HL-60 (cell line): ENCODE results near the gene CUL4A.

ENCODE experiments used
- CTCF ChIP-seq: IDR thresholded peaks from one replicate; pipeline ENCODE4 v1.5.1; 2011; ENCODE audit warnings: low read length, control low read depth, inconsistent platforms; ENCODE audit not compliant: insufficient read depth
- GABPA ChIP-seq: IDR thresholded peaks from 2 replicates; pipeline ENCODE4 v1.6.1; 2012; ENCODE audit warnings: low read depth
- POLR2AphosphoS5 ChIP-seq: IDR thresholded peaks from 2 replicates; pipeline ENCODE4 v1.6.1; 2012; ENCODE audit warnings: low read depth
- REST ChIP-seq: IDR thresholded peaks from 2 replicates; pipeline ENCODE4 v1.6.1; 2012; ENCODE audit warnings: low read depth; ENCODE audit not compliant: insufficient replicate concordance
- SPI1 ChIP-seq: IDR thresholded peaks from 2 replicates; pipeline ENCODE4 v1.6.1; 2012; ENCODE audit warnings: low read depth, mild to moderate bottlenecking, borderline replicate concordance

- TF ChIP-seq CTCF: no peak
- no peak for TF ChIP-seq POLR2AphosphoS5
- no peak for TF ChIP-seq GABPA
- peak; percentile 64 for TF ChIP-seq SPI1
- TF ChIP-seq REST: no peak
Observed at GRCh38 chr13:113272701-113273181, 63.3 kb downstream of the CUL4A start.
